ENCODE results near the gene FCHSD2. TPM values are rescaled to one million over a fixed set of nuclear protein-coding genes. Genes with fewer than 3 reads are reported as not detected.

FCHSD2 gene
- total RNA-seq, 1 donor from 2014 or later = 10.0 TPM

DNA sequence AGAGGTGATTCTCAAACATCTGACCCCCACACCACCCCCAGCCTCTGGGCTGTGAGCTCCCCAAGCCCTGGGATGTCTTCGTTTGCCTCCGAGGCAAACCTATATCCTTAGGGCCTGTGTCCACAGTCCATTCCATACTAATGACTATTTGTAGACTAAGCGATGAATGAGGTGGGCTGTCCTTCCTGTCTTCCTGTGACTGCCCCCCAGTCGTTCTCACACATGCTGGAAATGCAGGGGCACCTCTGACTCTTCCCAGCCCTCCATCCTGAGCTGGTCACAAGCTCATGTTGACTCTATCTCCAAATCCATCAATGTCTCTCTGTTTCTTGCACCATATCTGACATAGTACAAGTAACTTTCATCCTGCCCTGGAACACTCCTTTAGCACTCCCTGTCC lies 323.1 kb downstream of the FCHSD2 start:
- FAIRE-seq = no peak
- peaks cover 4% of the 10 kb centered on the region for H3K36me3 ChIP-seq (ENCODE audit: control insufficient read depth, insufficient read depth, low read length)
- no peak for TF ChIP-seq CTCF (IDR thresholded peaks at IDR 0.05; ENCODE audit: insufficient read depth, low read length, severe bottlenecking)
- no peaks in the 10 kb centered on the region for H3K27me3 ChIP-seq (ENCODE audit: control insufficient read depth, insufficient read depth, low read length)
- no peak overlapping the region for H3K4me3 ChIP-seq (ENCODE audit: low read depth, low read length)
- DNase-seq (ENCODE audit: low read depth) = no peak

- FAIRE-seq (no peak), DNase-seq (ENCODE audit: low read depth) (no peak)
Observed at GRCh38 chr11:72817966-72818365, 324.2 kb downstream of the FCHSD2 start.

DNA sequence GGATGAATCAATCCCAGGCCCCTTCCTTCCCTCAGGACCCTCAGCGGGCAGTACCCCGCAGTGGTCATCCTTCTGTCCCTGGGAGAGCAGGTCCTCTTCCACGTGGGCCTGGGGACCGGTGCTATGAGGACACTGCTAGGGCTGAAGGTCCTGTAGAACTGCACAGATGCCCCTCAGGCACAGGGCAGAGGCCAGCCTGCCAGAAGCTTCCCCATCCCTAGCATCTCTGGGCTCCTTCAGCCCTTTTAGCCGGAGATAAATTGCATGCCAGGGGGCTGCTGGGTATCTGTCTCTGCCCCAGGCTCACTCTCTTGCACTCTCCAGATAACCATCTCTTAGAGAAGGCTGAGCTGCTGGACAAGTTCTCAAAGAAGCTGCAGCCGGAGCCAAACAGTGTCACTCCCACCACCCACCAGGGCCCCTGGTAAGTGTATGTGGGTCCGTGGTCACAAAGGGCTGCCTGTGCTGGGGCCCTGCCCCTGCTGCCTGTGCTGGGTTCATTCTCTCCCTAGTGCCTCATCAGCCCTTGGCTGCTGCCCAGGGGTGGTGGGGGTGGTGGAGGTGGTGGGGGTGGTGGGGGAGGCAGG lies 325.6 kb downstream of the FCHSD2 start:
- no peak for TF ChIP-seq CTCF (IDR thresholded peaks at IDR 0.05; ENCODE audit: insufficient read depth, low read length, severe bottlenecking)
- Histone ChIP-seq H3K4me3 (ENCODE audit: low read depth, low read length) (no peak overlapping the region), H3K27me3 (ENCODE audit: control insufficient read depth, insufficient read depth, low read length) (no peaks in the 10 kb centered on the region), H3K36me3 (ENCODE audit: control insufficient read depth, insufficient read depth, low read length) (peaks cover 5% of the 10 kb centered on the region)
- FAIRE-seq (no peak), DNase-seq (ENCODE audit: low read depth) (no peak)

More at GRCh38 chr11:72817966-72818365, 324.2 kb downstream of the FCHSD2 start:
- Histone ChIP-seq H3K36me3 (ENCODE audit: control insufficient read depth, insufficient read depth, low read length) (peaks cover 4% of the 10 kb centered on the region), H3K27me3 (ENCODE audit: control insufficient read depth, insufficient read depth, low read length) (no peaks in the 10 kb centered on the region), H3K4me3 (ENCODE audit: low read depth, low read length) (no peak overlapping the region)
- TF ChIP-seq CTCF (IDR thresholded peaks at IDR 0.05; ENCODE audit: insufficient read depth, low read length, severe bottlenecking) = no peak

DNA sequence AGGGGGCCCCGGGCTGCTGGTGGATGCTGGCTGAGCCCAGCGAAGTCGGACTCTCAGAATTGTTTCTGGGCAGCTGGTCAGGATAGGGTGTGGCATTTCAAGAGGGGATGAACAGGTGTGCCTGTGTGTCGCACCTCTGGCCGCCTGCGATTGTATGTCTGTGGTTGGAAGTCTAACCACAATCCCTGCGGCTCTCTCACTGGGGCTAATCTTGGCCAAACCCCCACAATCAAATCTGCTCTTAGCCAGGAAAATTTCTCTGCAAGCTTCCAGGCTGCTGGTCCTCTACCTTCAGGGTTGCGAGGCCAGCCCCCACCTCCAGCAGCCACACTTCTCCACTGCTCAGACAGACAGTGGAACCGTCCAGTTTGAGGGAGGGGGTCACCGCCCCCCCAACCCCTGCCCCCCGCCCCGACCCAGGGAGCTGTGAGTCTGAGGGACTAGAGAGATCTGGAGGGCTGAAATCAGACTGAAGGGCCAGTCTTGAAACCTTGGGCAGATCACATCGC lies 327.0 kb downstream of the FCHSD2 start:
- TF ChIP-seq CTCF (IDR thresholded peaks at IDR 0.05; ENCODE audit: insufficient read depth, low read length, severe bottlenecking) = no peak
- FAIRE-seq (no peak), DNase-seq (ENCODE audit: low read depth) (no peak)
- Histone ChIP-seq H3K36me3 (ENCODE audit: control insufficient read depth, insufficient read depth, low read length) (peaks cover 3% of the 10 kb centered on the region), H3K27me3 (ENCODE audit: control insufficient read depth, insufficient read depth, low read length) (no peaks in the 10 kb centered on the region), H3K4me3 (ENCODE audit: low read depth, low read length) (peak overlapping the region; percentile 81)

DNA sequence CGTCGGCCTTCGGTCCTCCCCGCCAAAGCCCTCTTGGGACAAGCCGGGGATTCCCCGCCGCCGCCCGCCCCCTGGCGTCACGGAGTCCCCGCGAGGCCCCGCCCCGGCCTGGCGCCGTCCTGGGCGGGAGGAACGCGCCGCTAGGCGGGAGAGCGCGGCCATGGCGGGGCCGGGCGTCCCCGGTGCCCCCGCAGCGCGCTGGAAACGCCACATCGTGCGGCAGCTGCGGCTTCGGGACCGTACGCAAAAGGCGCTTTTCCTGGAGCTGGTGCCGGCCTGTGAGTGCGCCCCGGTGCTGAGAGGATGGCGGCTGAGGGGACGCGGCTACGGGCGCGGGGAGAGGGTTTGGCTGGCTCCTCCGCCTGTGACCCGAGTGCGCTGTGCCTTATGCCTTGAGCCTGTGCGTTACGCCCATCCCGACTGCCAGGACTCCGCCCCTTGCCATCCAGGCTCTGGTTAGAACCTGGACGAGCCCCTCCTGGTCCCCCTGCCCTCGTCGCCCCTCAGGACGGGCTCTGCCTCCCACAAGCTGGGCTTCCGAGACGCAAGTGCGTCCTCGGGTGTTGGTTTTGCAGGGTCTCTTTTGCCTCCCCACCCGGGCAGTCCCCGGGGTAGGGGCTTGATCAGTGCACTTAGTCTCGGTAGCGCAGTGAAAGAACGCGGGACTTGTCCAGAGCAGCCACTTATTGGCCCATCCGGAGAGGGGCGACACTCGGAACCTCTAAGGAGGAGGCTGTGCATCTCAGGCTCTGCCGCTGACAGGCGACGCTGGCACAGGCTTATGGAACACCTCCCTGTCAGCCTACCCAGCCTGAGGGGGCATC lies 327.6 kb downstream of the FCHSD2 start, which contains the start of gene ATG16L2:
ATG16L2 (plus strand) TSS at position 126 of the 824 bp plus-strand sequence; CDS start at position 161, 35 bp downstream.
- peak; percentile 28 for TF ChIP-seq CTCF (IDR thresholded peaks at IDR 0.05; ENCODE audit: insufficient read depth, low read length, severe bottlenecking)
- peaks cover 3% of the 10 kb centered on the region for H3K36me3 ChIP-seq (ENCODE audit: control insufficient read depth, insufficient read depth, low read length)
- DNase-seq (ENCODE audit: low read depth) = peak; percentile 59
- H3K27me3 ChIP-seq (ENCODE audit: control insufficient read depth, insufficient read depth, low read length) = no peaks in the 10 kb centered on the region
- H3K4me3 ChIP-seq (ENCODE audit: low read depth, low read length) = peak within 1 kb of the TSS; percentile 81
- no peak for FAIRE-seq

Measured in bronchial epithelial cell (primary cell).